Measurements from ENCODE around the gene KIF13A.
"Not testable (repeated sequence)": the region's sequence is repeated elsewhere in the genome, so short reads cannot be mapped to it uniquely, and the experiment has no call there.

DNA sequence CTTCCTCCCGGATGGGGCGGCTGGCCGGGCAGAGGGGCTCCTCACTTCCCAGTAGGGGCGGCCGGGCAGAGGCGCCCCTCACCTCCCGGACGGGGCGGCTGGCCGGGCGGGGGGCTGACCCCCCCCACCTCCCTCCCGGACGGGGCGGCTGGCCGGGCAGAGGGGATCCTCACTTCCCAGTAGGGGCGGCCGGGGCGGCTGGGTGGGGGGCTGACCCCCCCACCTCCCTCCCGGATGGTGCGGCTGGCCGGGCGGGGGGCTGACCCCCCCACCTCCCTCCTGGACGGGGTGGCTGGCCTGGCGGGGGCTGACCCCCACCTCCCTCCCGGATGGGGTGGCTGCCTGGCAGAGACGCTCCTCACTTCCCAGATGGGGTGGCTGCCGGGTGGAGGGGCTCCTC, 252.1 kb downstream of the KIF13A start:
- TF ChIP-seq, protein P1, sequence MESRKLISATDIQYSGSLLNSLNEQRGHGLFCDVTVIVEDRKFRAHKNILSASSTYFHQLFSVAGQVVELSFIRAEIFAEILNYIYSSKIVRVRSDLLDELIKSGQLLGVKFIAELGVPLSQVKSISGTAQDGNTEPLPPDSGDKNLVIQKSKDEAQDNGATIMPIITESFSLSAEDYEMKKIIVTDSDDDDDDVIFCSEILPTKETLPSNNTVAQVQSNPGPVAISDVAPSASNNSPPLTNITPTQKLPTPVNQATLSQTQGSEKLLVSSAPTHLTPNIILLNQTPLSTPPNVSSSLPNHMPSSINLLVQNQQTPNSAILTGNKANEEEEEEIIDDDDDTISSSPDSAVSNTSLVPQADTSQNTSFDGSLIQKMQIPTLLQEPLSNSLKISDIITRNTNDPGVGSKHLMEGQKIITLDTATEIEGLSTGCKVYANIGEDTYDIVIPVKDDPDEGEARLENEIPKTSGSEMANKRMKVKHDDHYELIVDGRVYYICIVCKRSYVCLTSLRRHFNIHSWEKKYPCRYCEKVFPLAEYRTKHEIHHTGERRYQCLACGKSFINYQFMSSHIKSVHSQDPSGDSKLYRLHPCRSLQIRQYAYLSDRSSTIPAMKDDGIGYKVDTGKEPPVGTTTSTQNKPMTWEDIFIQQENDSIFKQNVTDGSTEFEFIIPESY (IDR thresholded peaks at IDR 0.05) = not testable (repeated sequence)
- TF ChIP-seq, protein P2, sequence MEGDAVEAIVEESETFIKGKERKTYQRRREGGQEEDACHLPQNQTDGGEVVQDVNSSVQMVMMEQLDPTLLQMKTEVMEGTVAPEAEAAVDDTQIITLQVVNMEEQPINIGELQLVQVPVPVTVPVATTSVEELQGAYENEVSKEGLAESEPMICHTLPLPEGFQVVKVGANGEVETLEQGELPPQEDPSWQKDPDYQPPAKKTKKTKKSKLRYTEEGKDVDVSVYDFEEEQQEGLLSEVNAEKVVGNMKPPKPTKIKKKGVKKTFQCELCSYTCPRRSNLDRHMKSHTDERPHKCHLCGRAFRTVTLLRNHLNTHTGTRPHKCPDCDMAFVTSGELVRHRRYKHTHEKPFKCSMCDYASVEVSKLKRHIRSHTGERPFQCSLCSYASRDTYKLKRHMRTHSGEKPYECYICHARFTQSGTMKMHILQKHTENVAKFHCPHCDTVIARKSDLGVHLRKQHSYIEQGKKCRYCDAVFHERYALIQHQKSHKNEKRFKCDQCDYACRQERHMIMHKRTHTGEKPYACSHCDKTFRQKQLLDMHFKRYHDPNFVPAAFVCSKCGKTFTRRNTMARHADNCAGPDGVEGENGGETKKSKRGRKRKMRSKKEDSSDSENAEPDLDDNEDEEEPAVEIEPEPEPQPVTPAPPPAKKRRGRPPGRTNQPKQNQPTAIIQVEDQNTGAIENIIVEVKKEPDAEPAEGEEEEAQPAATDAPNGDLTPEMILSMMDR (IDR thresholded peaks at IDR 0.05; ENCODE audit: low read depth, low read length, missing input control) = not testable (repeated sequence)
- not testable (repeated sequence) for TF ChIP-seq EGR1 (IDR thresholded peaks at IDR 0.05; ENCODE audit: low read depth in 2 of 2); RAD21 (IDR thresholded peaks at IDR 0.05)
